GM19035 (cell line): Measurements from ENCODE around the gene NOL4L.

Experiments used
- ATAC-seq: cut with Tn5 transposase; IDR thresholded peaks from one replicate; pipeline ENCODE4 v1.9.1; 2021; ENCODE audit not compliant: unreplicated experiment

The NOL4L gene

GRCh38 chr20:32614303-32614702, 29.2 kb upstream of the NOL4L start:
- no peak for ATAC-seq

- ATAC-seq = no peak
These were observed 28.3 kb upstream of the NOL4L start for GRCh38 chr20:32613192-32614053.

GRCh38 chr20:32612351-32613191, 27.4 kb upstream of the NOL4L start:
- no peak for ATAC-seq

- ATAC-seq = no peak
These were observed 26.7 kb upstream of the NOL4L start for GRCh38 chr20:32611868-32612267.

GRCh38 chr20:32611286-32611685, 26.2 kb upstream of the NOL4L start:
- no peak for ATAC-seq

- ATAC-seq = no peak
These were observed 25.5 kb upstream of the NOL4L start for GRCh38 chr20:32610472-32611218.

- ATAC-seq = no peak
These were observed 24.9 kb upstream of the NOL4L start for GRCh38 chr20:32609993-32610392.

- no peak for ATAC-seq
These were observed 24.1 kb upstream of the NOL4L start for GRCh38 chr20:32609111-32609773.

- ATAC-seq = no peak
These were observed 23.5 kb upstream of the NOL4L start for GRCh38 chr20:32608664-32609015.

- ATAC-seq = no peak
These were observed 22.9 kb upstream of the NOL4L start for GRCh38 chr20:32607727-32608663.

- no peak for ATAC-seq
These were observed 22.2 kb upstream of the NOL4L start for GRCh38 chr20:32607324-32607723.

- no peak for ATAC-seq
These were observed 21.7 kb upstream of the NOL4L start for GRCh38 chr20:32606790-32607189.

- ATAC-seq = no peak
These were observed 21.0 kb upstream of the NOL4L start for GRCh38 chr20:32606107-32606506.

GRCh38 chr20:32605167-32605656, 20.1 kb upstream of the NOL4L start:
- ATAC-seq = no peak

GRCh38 chr20:32603046-32603726, 18.1 kb upstream of the NOL4L start:
- ATAC-seq = no peak

GRCh38 chr20:32602273-32602672, 17.1 kb upstream of the NOL4L start:
- no peak for ATAC-seq

- ATAC-seq = no peak
These were observed 15.6 kb upstream of the NOL4L start for GRCh38 chr20:32600681-32601237.

GRCh38 chr20:32599783-32600340, 14.7 kb upstream of the NOL4L start:
- no peak for ATAC-seq
